ENCODE data around the gene DAAM1.

DAAM1 gene

DNA sequence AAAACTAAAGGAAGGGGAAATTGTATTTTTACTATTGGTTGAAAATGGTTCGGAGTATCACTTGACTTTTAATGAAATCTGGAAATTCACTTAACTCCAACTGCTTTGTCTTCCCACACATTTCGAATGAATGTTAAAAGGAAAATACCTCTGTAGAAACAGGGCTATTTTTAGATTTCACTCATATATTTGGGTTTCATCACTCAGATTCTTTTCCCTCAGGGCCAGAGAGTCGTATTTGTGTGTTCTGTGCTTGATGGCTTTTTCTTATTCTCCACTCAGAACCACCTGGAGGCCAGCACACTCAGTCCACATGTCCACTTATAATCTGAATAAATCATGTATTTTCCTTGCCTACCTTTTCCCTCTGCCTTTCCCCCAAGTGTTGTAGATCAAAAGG lies 40.0 kb downstream of the DAAM1 start:
- no peak overlapping the region for H3K4me3 ChIP-seq (ENCODE audit: low read depth, low read length)
- ChIA-PET CTCF (interaction anchor here (1.1 to 1.3 kb wide), 2 partner anchors 10 to 48 kb away, joined by 3 read pairs; no protein-coding TSS in a partner anchor), POLR2A (no interaction called here)
- no peak for TF ChIP-seq CTCF (IDR thresholded peaks at IDR 0.05; ENCODE audit: insufficient read depth, low read length, missing control alignments)
- no peak for DNase-seq (ENCODE audit: low read depth, low spot score)

DNA sequence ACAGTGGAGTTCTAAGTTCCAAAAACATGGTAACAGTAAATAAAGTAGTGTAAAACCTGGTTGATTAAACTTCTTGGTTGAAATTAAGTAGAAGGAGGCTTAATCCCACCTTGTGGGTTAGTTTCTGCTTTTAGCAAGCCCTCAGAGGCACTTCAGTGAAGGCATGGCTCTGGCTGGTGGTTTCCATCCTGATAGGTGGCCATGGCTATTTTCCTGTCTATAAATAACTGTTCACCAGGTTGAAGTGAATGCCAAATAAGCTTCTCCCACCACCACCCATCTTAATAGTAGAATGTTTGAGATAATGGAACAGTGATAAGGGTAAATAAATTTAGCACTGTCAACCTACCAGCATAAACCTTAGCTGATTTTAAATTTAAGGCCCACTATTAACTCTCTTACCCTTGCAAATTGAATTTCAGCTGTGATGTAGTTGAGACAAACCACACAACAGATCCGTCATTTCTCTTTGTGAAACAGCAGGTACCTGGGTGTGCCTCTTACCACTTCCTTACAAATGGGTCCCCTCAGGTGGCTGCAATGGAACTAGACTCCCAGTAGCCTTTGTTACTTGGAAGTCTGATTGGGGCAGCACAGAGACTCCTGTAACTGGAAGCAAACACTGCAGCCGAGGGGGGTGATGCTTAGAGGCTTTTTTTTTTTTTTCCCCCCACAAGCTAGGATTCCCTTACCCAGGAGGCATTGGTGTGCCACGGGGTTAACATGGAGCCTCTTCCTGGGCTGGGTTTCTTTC lies 41.4 kb downstream of the DAAM1 start:
- no peak for DNase-seq (ENCODE audit: low read depth, low spot score)
- ChIA-PET POLR2A (no interaction called here), CTCF (no interaction called here)
- H3K4me3 ChIP-seq (ENCODE audit: low read depth, low read length), result no peak overlapping the region
- TF ChIP-seq CTCF (IDR thresholded peaks at IDR 0.05; ENCODE audit: insufficient read depth, low read length, missing control alignments), result no peak

DNA sequence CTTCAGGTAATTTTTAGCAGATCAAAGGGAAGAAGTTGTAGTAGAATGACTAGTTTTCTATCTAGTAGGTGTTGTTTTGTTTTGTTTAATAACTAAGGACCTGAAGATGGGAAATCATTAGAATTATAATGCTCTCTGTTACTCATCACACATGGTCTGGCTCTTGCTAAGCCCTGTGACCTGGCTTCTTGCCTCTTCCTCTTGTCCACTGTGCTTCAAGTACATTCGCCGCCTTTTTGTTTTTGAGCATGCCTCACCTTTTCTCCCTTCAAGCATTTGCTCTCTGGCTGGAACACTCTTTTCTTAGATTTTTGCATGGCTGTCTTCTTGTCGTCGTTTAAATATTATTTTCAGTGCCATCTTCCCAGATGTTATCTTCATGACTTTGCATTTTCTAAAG lies 47.7 kb downstream of the DAAM1 start:
- TF ChIP-seq CTCF (IDR thresholded peaks at IDR 0.05; ENCODE audit: insufficient read depth, low read length, missing control alignments), result no peak
- ChIA-PET POLR2A (no interaction called here), CTCF (no interaction called here)
- DNase-seq (ENCODE audit: low read depth, low spot score), result no peak
- H3K4me3 ChIP-seq (ENCODE audit: low read depth, low read length), result no peak overlapping the region

DNA sequence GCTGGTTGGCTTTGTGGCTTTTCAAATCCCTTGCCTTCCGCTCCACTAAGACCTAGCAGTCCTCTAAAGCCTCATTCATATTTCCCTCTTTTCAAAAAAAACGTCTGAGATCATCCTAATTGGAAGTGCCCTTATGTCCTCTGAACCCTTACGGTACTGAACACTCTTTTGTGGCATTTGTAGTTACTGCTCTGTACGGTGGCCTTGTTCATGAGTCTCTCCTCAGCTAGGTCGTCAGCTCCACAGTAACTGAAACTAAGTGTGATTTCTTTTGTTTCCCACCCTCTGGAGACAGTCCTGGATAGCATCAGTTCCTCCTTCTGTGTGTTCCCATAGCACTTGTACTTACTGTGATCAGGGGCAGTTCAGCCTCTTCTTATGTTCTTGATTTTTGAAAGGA lies 49.7 kb downstream of the DAAM1 start:
- TF ChIP-seq CTCF (IDR thresholded peaks at IDR 0.05; ENCODE audit: insufficient read depth, low read length, missing control alignments), result no peak
- H3K4me3 ChIP-seq (ENCODE audit: low read depth, low read length), result no peak overlapping the region
- ChIA-PET CTCF (interaction anchor here (1.2 kb wide), 1 partner anchor 10 kb away, joined by 3 read pairs; no protein-coding TSS in a partner anchor), POLR2A (interaction anchor here (0.5 kb wide), 1 partner anchor 43 kb away, joined by 3 read pairs; no protein-coding TSS in a partner anchor)
- DNase-seq (ENCODE audit: low read depth, low spot score), result no peak

DNA sequence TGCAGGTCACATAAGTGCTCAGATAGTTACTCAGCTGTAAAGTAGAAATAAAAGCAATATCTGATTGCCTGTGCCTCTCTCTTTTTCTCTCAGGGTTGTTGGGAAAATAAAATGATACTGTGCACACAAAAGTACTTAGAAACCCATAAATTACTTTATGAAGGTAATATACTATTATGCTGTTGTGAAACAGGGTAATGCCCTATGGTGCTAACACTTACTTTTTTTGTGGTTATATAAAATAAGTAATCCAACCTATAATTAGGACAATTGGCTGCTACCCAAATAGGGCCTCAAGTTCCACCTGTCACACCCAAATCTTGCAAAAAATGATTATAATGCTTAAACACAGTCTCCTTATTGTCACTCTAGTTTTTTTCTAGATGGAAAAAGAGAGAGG lies 50.6 kb downstream of the DAAM1 start:
- no peak for DNase-seq (ENCODE audit: low read depth, low spot score)
- ChIA-PET CTCF (interaction anchor here (1.2 kb wide), 1 partner anchor 9 kb away, joined by 3 read pairs; no protein-coding TSS in a partner anchor), POLR2A (no interaction called here)
- no peak for TF ChIP-seq CTCF (IDR thresholded peaks at IDR 0.05; ENCODE audit: insufficient read depth, low read length, missing control alignments)
- H3K4me3 ChIP-seq (ENCODE audit: low read depth, low read length), result no peak overlapping the region

DNA sequence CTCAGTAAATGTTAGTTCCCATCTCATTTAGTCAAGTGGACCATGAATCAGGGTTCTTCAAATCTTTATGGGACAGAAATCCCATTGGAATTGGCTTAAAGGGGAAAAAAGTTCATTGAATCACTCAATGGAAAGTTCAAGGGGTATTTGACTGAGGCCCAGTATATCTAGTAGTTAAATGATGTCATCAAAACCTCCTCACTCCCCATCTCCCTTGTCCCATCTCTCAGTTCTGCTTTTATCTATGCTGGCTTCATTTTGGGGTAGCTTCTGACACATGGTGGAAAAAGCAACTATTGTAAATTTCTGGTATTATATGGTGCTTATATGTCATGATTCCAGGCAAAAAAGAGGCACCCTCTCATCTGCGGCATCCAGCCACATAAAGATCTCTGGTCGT lies 51.9 kb downstream of the DAAM1 start:
- POLR2A ChIA-PET, result no interaction called here
- H3K4me3 ChIP-seq (ENCODE audit: low read depth, low read length), result no peak overlapping the region
- CTCF ChIA-PET, result no interaction called here
- DNase-seq (ENCODE audit: low read depth, low spot score), result no peak
- TF ChIP-seq CTCF (IDR thresholded peaks at IDR 0.05; ENCODE audit: insufficient read depth, low read length, missing control alignments), result no peak
